Trophoblast cell (in vitro differentiated cells and primary cell): ENCODE results near the gene TEX38.

Source experiments
- DNase-seq, 2 donors: peaks; one replicate each; pipeline ENCODE4 v3.0.0-alpha.2; 2016
- H2AFZ ChIP-seq: 2 replicates; pipeline ENCODE4 v1.6.1; 2013; ENCODE audit warnings: low read length, moderate library complexity, mild to moderate bottlenecking; ENCODE audit not compliant: insufficient read depth, poor library complexity
- H2AK5ac ChIP-seq: 2 replicates; pipeline ENCODE4 v1.6.1; 2013; ENCODE audit warnings: mild to moderate bottlenecking, low read length
- H2BK120ac ChIP-seq: 2 replicates; pipeline ENCODE4 v1.6.1; 2013; ENCODE audit warnings: low read length, mild to moderate bottlenecking, moderate library complexity; ENCODE audit not compliant: insufficient read depth, poor library complexity
- H2BK12ac ChIP-seq: 2 replicates; pipeline ENCODE4 v1.6.1; 2013; ENCODE audit warnings: mild to moderate bottlenecking, low read length, moderate library complexity
- H2BK5ac ChIP-seq: 2 replicates; pipeline ENCODE4 v1.6.1; 2013; ENCODE audit warnings: low read length, low read depth, moderate library complexity, mild to moderate bottlenecking; ENCODE audit not compliant: poor library complexity
- H3K14ac ChIP-seq: 2 replicates; pipeline ENCODE4 v1.6.1; 2013; ENCODE audit warnings: mild to moderate bottlenecking, low read length
- H3K18ac ChIP-seq: 2 replicates; pipeline ENCODE4 v1.6.1; 2013; ENCODE audit warnings: mild to moderate bottlenecking, low read length
- H3K23ac ChIP-seq: 2 replicates; pipeline ENCODE4 v1.6.1; 2013; ENCODE audit warnings: low read length
- H3K27ac ChIP-seq: 2 replicates; pipeline ENCODE4 v1.5.1; 2013; ENCODE audit warnings: low read depth, mild to moderate bottlenecking, inconsistent platforms, low read length, moderate library complexity
- H3K27me3 ChIP-seq: 2 replicates; pipeline ENCODE4 v1.6.1; 2013; ENCODE audit warnings: inconsistent platforms, mild to moderate bottlenecking, low read length, moderate library complexity; ENCODE audit not compliant: insufficient read depth
- H3K36me3 ChIP-seq, 2 experiments: 1 replicate in 1 of 2; 2 replicates in 1 of 2; pipeline ENCODE4 v1.6.1; 2013; ENCODE audit warnings: low read length in 2 of 2, mild to moderate bottlenecking in 2 of 2, moderate library complexity in 1 of 2; ENCODE audit not compliant: insufficient read depth in 2 of 2, control insufficient read depth in 1 of 2
- H3K4ac ChIP-seq: 2 replicates; pipeline ENCODE4 v1.6.1; 2013; ENCODE audit warnings: low read depth, mild to moderate bottlenecking, low read length, moderate library complexity
- H3K4me1 ChIP-seq, 2 experiments: 1 replicate in 1 of 2; 2 replicates in 1 of 2; pipeline ENCODE4 v1.6.1; 2013; ENCODE audit warnings: low read length in 2 of 2, mild to moderate bottlenecking in 2 of 2, moderate library complexity in 1 of 2; ENCODE audit not compliant: insufficient read depth in 2 of 2, control insufficient read depth in 1 of 2
- H3K4me2 ChIP-seq: 2 replicates; pipeline ENCODE4 v1.6.1; 2013; ENCODE audit warnings: inconsistent platforms, mild to moderate bottlenecking, low read length, moderate library complexity
- H3K4me3 ChIP-seq: 2 replicates; pipeline ENCODE4 v1.5.1; 2013; ENCODE audit warnings: mild to moderate bottlenecking, low read depth, low read length, inconsistent platforms
- H3K79me1 ChIP-seq: one replicate; pipeline ENCODE4 v1.6.1; 2013; ENCODE audit warnings: low read length
- H3K79me2 ChIP-seq: 2 replicates; pipeline ENCODE4 v1.6.1; 2013; ENCODE audit warnings: low read length, mild to moderate bottlenecking; ENCODE audit not compliant: control insufficient read depth, insufficient read depth, poor library complexity
- H3K9ac ChIP-seq: 2 replicates; pipeline ENCODE4 v1.6.1; 2013; ENCODE audit warnings: mild to moderate bottlenecking, low read length
- H3K9me3 ChIP-seq: 2 replicates; pipeline ENCODE4 v1.6.1; 2013; ENCODE audit warnings: low read depth, mild to moderate bottlenecking, control low read depth, inconsistent platforms, low read length; ENCODE audit not compliant: insufficient read depth
- H4K12ac ChIP-seq: 2 replicates; pipeline ENCODE4 v1.6.1; 2013; ENCODE audit warnings: low read depth, mild to moderate bottlenecking, low read length, moderate library complexity
- H4K8ac ChIP-seq: 2 replicates; pipeline ENCODE4 v1.6.1; 2013; ENCODE audit warnings: low read depth, mild to moderate bottlenecking, low read length, moderate library complexity
- H4K91ac ChIP-seq: one replicate; pipeline ENCODE4 v1.6.1; 2013; ENCODE audit warnings: low read depth, mild to moderate bottlenecking, low read length, moderate library complexity
- WGBS: extraction: QIAGEN DNeasy Blood & Tissue Kit; methylation state at CpG from one replicate; pipeline ENCODE4 v1.1.7; 2013; ENCODE audit warnings: missing lambda C conversion rate; ENCODE audit not compliant: insufficient read length, insufficient coverage; ENCODE audit errors: extremely low coverage; 5-methylcytosine and 5-hydroxymethylcytosine counted together

Gene TEX38

DNA sequence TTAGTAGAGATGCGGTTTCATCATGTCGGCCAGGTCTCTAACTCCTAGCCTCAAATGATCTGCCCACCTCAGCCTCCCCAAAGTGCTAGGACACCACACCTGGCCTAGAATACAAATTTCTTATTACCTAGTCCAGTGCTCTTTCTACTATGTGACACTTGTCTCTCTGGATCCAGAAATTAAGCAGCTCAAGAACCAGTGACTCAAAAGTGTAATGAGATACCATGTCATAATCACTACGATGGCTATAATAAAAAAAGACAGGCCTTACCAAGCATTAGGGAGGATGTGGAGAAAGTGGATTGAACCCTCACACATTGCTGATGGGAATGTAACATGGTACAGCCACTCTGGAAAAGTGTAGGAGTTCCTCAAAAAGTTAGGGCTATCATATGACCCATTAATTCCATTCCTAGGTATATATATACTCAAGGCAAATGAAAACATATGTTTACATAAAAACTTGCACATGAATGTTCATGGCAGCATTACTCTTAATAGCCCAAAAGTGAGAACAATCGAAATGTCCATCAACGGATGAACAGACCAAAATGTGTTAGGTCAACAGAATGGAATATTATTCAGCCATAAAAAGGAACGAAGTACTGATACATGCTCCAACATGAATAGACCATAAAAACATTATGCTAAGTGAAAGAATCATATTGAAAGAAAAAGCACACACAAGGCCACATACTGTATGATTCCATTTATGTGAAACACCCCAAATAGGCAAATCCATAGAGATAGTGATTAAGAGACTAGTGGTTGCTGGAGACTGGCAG, 8.3 kb downstream of the TEX38 start:
- Histone ChIP-seq H3K18ac (no peak overlapping the region), H4K8ac (no peak overlapping the region), H4K91ac (no peak overlapping the region), H3K4me3 (no peak overlapping the region), H3K9ac (no peak overlapping the region), H2AFZ (no peak overlapping the region), H3K9me3 (no peaks in the 10 kb centered on the region), H2BK120ac (no peak overlapping the region), H3K4me2 (no peak overlapping the region), H3K4me1 (peaks cover 0 to 3% of the 10 kb centered on the region in 2 experiments), H3K36me3 (peaks cover 10 to 38% of the 10 kb centered on the region in 2 experiments), H3K79me2 (no peaks in the 10 kb centered on the region), H3K23ac (no peak overlapping the region), H4K12ac (no peak overlapping the region), H3K4ac (no peak overlapping the region), H3K14ac (no peak overlapping the region), H2BK12ac (no peak overlapping the region), H3K79me1 (no peaks in the 10 kb centered on the region), H3K27ac (no peak overlapping the region), H2BK5ac (no peak overlapping the region), H2AK5ac (no peak overlapping the region), H3K27me3 (no peaks in the 10 kb centered on the region)
- no CpG with 5 or more reads among the region's 6 CpGs for WGBS
- DNase-seq, result no peak

DNA sequence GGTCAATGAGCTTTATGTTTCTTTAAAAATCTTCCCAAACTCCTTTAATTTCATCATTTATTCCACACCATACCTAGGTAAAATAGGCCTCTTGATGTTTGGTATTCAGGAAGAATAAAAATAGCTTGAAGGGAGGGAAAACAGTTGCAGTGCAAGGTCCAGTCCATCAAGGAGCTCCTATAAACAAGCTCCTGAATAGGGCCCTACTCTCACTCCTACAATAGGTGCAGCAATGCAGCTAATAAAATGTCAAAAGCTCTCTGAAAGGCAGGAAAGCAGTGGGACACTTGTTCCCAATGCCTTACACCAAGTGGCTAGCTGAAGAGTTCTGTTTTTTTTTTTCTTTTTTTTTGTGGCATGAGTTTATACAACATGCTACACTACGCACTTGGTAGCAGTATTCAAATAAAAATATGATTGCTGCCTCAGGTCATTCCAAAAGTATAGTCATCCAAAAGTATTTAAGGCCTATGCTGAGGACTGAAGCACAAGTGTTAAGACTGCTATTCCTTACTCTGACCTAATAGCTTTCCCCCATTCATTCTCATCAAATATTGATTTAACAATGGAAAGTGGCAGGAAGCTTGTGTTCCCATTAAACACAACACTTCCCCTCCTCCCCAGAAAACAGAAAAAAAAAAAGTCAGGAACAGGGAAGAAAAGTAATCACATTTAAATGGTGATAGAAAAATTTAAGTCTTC, 9.8 kb downstream of the TEX38 start:
- Histone ChIP-seq H4K8ac (no peak overlapping the region), H3K79me2 (no peaks in the 10 kb centered on the region), H3K9ac (no peak overlapping the region), H2AK5ac (no peak overlapping the region), H3K9me3 (no peaks in the 10 kb centered on the region), H2BK5ac (no peak overlapping the region), H3K36me3 (peaks cover 10 to 37% of the 10 kb centered on the region in 2 experiments), H3K18ac (no peak overlapping the region), H3K4me1 (no peaks in the 10 kb centered on the region), H3K14ac (no peak overlapping the region), H3K27ac (no peak overlapping the region), H3K4me2 (no peak overlapping the region), H3K4ac (no peak overlapping the region), H3K79me1 (no peaks in the 10 kb centered on the region), H3K4me3 (no peak overlapping the region), H4K12ac (no peak overlapping the region), H4K91ac (no peak overlapping the region), H2BK12ac (no peak overlapping the region), H3K27me3 (no peaks in the 10 kb centered on the region), H3K23ac (no peak overlapping the region), H2BK120ac (no peak overlapping the region), H2AFZ (no peak overlapping the region)
- WGBS, result no CpG with 5 or more reads among the region's 1 CpG
- no peak for DNase-seq

- H3K9ac ChIP-seq, result no peak overlapping the region
- no peak overlapping the region for H3K27ac ChIP-seq
- H2BK12ac ChIP-seq, result no peak overlapping the region
- H3K23ac ChIP-seq, result no peak overlapping the region
- H3K27me3 ChIP-seq, result no peaks in the 10 kb centered on the region
- no peaks in the 10 kb centered on the region for H3K9me3 ChIP-seq
- no peaks in the 10 kb centered on the region for H3K4me1 ChIP-seq
- H4K8ac ChIP-seq, result no peak overlapping the region
- no CpG with 5 or more reads among the region's 1 CpG for WGBS
- H3K36me3 ChIP-seq, result peaks cover 10 to 40% of the 10 kb centered on the region in 2 experiments
- no peak overlapping the region for H3K14ac ChIP-seq
- H2BK5ac ChIP-seq, result no peak overlapping the region
- H2AK5ac ChIP-seq, result no peak overlapping the region
- H3K4ac ChIP-seq, result no peak overlapping the region
- H3K18ac ChIP-seq, result no peak overlapping the region
- no peak overlapping the region for H3K4me2 ChIP-seq
- H3K79me2 ChIP-seq, result no peaks in the 10 kb centered on the region
- H2AFZ ChIP-seq, result no peak overlapping the region
- H4K12ac ChIP-seq, result no peak overlapping the region
- DNase-seq, result no peak
- no peak overlapping the region for H4K91ac ChIP-seq
- no peak overlapping the region for H2BK120ac ChIP-seq
- H3K79me1 ChIP-seq, result no peaks in the 10 kb centered on the region
- H3K4me3 ChIP-seq, result no peak overlapping the region
Measured at GRCh38 chr1:46682064-46682463, 10.4 kb downstream of the TEX38 start.

- H2BK12ac ChIP-seq, result no peak overlapping the region
- H3K9me3 ChIP-seq, result no peaks in the 10 kb centered on the region
- no peak overlapping the region for H2AK5ac ChIP-seq
- no peak overlapping the region for H3K18ac ChIP-seq
- no peak overlapping the region for H3K9ac ChIP-seq
- H3K27me3 ChIP-seq, result no peaks in the 10 kb centered on the region
- H3K36me3 ChIP-seq, result peaks cover 14 to 43% of the 10 kb centered on the region in 2 experiments
- H3K4me2 ChIP-seq, result no peak overlapping the region
- H3K79me1 ChIP-seq, result no peaks in the 10 kb centered on the region
- H2AFZ ChIP-seq, result no peak overlapping the region
- no peak overlapping the region for H3K23ac ChIP-seq
- DNase-seq, result no peak
- no peak overlapping the region for H2BK120ac ChIP-seq
- H4K12ac ChIP-seq, result no peak overlapping the region
- no peak overlapping the region for H4K8ac ChIP-seq
- H3K4me3 ChIP-seq, result no peak overlapping the region
- H4K91ac ChIP-seq, result no peak overlapping the region
- H3K27ac ChIP-seq, result no peak overlapping the region
- no peak overlapping the region for H2BK5ac ChIP-seq
- H3K4ac ChIP-seq, result no peak overlapping the region
- no peaks in the 10 kb centered on the region for H3K79me2 ChIP-seq
- H3K4me1 ChIP-seq, result no peaks in the 10 kb centered on the region
- WGBS, result no CpG with 5 or more reads among the region's 2 CpGs
- no peak overlapping the region for H3K14ac ChIP-seq
Measured at GRCh38 chr1:46684670-46685069, 13.0 kb downstream of the TEX38 start.
